ENCODE data around the gene DDO.
"Not testable (repeated sequence)": the region's sequence is repeated elsewhere in the genome, so short reads cannot be mapped to it uniquely, and the experiment has no call there.

DDO gene

DNA sequence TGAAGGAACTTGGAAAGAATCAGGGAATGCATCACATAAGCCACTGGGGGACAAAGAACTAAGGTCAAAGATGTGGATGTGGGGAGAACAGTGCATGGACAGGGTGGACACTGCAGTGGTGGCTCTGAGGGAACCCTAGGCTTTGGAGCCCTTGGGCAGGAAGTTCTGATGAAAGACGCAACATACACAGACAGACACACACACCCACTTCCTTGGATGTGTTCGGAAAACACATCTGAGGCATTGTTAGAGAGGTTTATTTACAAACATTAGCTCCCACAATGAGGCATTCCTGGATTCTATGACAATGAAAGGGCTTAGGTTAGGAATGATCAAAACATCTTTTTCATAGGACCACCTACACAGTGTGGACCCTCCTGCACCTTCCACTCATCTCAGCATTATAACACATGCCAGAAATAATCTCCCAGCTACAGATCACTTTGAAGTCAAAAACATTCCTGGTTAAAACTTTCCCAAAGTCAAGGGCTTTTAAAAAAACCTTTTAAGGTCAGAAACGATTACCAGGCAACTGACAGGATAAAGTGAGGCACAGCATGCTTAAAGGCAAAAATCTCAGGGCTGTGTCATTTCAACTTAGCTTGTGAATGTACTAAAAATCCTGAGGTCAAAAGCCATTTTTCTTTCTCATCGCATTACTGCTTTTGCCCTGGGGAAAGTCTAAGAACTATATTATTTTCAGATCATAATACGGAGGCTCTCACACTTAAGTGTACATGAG is 50.8 kb downstream of the DDO start:
- DNase-seq: no peak

DNA sequence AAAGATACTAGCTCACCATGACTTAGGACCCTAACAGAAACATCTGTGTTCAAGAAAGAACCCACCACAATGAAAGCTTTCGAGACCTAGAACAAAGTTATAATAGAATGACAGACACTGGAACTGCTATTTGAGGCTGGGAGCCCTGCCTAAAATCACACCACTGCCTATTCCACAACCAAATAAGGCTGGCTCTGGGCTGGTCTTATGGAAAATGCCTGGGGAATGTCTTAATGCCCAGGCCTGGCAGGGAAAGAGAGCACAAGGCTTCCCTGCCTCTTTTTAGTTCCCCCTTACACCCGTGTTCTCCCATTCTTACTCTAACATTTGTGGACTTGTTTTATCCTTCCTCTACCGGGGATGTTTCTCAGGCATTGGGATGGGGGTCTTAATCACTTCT is 51.6 kb downstream of the DDO start:
- no peak for DNase-seq

DNA sequence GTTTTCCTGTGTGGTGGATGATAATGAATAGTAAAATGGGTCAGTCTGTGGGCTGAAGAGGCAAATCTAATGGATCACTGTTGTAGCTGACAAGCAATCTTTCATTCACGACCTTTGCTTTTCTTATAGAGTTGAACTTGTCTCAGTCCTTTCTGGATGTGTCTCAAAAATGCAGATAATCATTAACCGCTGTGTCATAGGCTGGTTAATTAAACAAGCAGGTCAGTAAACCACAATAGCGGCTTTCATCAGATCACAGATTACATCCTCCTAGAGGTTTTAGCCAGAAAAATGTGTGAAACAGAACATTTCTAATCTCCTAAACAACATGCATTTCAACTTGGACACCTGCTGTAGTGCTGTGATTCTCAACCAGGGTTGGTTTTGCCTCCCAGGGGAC is 54.7 kb downstream of the DDO start:
- DNase-seq: no peak

DNA sequence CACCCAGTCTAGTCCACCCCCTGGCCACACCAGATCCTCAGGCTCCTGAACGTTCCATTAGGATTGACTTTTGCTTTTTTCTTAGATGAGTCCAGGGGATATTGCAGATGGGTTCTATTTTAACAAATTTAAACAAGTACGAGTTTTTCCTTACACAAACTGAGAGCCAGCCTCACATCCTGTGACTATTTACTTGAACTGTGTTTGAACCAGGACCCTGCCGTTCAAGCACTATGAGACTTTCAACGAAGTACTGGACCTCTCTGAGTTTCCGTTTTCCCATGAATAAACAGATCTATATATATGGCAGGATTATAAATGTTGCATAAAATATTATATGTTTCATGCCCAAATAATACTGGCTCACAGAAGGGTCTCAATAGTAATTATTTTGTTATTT is 55.8 kb downstream of the DDO start:
- no peak for DNase-seq

DNA sequence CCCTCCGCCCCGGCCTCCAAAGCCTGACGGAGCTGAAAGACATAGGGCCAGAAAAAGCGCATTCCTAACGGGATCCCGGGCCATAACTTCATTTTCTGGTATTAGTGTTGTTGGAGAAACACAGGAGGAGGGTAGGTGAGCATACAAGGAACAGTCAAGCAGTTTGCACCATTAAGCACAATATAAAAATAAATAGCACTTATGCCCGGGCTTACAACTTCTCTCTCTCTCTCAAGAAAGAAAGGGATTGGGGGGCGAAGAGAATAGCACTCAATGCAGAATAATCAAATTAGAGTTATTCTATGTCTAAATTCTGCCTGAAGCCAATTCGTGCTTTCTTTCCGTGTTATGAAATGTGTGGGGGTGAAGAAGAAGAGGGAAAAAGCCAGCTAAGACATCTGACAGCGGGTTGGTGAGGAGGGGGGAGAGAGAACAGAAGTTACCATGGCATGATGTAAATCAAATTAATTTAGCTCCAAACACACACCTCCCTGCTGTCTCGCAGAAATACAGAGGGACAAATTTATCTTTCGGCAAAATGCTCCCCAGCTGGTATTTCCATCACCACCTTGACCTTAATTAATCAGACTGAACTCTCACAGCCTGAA is 56.7 kb downstream of the DDO start:
- no peak for DNase-seq

DNA sequence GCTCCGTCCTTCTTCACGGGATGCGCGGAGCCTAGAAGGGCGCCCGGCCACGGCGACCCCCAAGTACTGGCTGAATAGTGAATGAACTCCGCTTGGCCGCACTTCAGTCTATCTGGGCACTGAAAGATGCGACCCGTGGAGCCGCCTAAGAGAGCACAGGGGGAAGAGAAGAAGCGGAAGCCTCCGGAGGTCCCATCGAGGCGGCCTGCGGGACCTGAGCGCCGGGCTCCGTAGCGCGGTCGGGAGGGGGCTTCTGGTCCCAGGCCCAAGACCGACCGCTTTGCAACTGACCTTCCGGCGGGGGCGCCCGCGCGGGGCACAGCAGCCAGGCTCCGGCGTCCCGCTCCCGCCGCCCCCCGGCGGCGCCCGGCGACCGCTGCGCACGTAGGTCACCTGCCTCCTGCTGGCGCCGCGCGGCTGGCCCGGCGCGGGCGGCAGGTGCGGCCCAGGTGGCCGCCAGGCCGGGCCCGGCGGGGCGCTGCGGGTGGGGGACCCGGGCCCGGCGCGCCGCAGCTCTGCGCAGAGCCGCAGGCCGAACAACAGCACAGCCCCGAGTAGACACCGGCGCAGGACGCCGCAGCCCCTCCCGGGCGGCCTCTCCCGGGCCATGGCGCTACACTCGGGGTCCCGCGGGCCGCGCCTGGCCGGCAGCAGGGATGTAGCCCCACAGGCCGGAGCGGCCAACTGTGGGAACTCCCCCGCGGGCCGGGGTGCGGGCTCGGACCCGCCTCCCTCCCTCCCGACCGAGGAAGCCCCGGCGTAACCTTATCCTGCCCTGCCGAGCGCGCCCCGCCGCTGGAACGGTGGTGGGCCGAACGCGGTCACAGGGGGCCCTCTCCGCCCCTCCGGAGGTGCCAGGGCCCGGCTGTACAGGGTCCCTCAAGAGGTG is 57.5 kb downstream of the DDO start, which contains the start of gene METTL24:
TSS of gene METTL24 (minus strand) at position 686 of the 889 bp plus-strand sequence. CDS start at position 609, 77 bp downstream.
- DNase-seq: no peak

DNA sequence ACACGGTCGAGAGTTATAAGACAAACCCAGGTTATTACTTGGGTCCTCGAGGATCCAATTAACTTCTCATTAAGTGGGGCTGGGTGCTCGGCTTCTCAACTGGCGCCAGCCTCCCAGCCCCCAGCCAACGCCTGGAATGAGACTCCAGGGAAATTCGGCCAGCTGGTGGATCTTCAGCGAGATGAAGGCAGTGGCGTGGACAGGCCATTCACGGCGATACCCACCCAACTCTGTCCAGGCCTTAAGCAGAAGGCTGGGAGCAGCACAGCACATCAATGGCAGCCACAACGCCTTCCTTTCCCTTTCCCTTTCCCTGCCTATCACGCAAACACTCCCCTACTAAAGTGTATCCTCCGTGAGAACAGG is 58.1 kb downstream of the DDO start:
- DNase-seq: no peak

DNA sequence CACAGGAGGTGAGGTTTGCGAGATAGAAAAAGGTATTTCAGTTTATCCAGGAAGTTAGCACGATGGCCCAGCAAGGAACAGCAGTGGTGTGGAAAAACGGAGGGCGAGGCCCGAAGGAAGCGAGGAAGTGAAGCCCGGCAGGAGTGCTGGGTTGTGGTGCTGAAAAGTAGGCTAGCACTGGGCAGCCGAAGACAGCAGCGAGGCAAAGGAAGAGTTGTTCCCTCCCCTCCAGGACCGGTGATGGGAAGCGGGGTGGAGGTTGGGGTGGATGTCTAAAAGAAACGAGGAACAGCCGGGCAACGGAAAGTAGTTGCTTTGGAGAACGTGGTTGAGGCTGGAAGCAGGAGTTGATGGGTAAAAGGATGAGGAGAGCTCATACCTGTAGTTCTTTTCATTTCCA is 58.6 kb downstream of the DDO start:
- no peak for DNase-seq

DNA sequence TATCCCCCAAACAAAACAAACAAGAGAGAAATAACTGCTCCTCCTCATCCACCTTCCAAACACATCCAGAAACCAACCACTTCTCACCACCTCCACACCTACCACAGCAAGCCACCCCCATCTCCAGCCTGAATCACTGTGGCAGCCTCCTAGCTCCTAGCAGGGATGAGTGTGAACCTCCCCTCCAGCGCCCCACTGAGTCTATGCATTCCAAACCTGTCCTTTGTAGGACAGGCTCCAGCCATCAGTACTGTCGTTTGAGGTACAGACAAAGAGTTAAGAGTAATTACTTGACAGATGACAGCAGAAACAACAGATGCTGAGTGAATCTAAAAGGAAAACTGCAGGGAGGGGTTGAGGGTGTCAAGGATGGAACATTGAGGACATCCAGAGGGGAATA is 59.6 kb downstream of the DDO start:
- DNase-seq: no peak

DNA sequence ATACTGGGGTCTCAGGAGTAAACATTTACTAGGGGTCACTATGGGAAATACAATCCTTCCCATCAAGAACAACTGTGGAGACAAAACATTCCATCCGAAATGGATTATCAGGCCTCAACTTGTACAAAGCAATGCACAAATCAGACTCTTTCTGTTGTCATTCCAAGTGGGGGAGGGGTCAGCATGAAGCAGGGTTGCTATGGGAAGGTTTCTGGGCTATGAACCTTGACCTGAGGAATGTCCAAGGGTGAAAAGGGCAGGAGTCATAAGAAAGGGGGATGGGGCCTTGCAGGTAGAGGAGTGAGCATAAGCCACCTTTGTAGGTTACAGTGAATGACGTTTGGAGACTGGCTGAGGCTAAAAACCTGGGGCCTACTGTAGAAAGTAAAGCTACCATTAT is 60.4 kb downstream of the DDO start:
- DNase-seq: no peak

DNA sequence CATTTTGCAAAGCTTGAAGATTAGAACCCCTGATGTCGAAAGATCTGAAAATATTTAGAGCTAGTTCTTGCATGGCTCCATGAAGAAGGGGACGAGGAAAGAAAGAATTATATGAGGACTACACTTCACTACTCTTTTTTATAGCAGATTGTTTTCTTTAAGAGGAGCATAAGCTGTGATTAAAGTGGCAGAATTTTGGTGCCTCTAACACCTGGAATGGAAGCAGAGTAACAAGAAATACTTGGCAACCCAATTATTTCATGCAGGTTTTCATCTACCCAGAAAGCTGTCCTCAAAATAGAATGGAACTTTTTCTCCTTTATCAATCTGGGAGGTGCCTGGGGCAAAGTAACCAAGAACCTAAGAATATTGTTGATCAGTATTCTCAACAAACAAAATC is 61.2 kb downstream of the DDO start:
- DNase-seq: no peak

DNA sequence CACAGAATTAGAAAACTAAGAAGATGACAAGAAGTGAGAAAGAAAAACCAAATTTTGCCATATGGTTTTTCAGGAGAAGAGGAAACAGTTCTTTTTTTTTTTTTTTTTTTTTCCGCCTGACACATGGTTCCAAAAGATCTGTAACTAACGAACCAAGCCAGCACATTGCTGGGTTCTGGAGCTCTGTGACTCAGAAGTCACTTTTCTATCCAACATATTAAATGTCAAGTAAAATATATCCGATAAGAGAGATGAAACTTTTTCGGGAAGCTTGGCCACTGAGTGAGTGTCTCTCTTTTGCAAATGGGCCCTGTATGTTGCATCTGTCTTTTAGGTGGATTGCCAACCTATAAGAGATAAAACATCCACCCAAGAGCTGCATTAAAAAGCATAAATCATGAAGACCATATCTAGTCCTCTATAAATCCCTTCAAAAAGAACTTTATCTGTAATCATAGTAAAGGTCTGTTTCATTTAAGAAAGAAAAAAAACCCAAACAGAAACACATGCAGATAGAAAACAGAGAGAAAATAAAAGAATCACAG is 61.8 kb downstream of the DDO start:
- DNase-seq: no peak

DNA sequence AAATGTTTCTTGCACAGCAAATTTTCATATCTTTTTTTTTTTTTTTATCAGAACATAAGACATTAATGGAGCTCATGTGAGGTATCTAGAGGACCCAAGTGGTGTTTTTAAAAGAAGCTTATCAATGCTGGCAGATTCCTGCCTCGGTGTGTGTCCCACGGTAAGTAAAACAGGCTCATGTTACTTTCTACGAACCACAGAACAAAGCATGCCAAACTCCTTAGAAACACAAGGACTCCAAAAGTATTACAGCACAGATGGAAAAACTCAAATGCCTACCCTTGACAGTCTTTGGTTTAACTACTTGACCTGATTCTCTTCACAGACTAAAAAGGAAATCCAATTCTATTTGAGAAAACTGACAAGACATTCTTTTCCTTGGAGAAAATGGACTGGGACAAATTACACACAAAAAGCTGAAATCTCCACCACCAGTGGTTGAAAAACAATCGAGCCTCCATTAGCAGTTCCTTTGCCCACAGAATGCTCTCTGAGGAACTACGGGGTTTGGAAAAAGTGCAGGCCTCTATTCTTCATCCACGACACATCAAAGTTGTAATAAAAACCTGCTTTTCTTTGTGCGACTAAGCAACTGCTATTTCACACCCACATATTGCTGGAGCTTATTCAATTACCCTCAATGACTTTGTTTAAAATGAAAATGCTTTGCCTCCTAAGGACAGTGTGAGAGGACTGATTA is 62.7 kb downstream of the DDO start:
- no peak for DNase-seq

DNA sequence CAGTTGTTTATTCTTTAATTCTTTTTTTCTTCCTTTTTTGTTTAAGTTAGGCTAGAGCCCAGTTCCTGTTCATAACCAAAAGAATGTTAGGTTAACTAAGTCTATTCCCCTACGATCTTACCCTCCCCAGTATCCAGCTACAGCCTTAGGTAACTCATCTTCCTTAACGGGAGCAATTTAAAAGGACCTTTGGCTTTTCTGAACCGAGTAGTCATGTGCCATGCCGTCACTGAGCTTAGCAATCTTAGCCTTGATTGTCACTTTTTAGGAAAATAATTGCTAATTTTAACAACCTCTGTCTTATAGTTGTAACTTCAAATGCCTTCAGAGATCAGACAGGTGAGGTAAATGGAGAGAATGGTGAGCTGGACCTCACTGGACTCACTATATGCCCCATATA is 63.4 kb downstream of the DDO start:
- no peak for DNase-seq

DNA sequence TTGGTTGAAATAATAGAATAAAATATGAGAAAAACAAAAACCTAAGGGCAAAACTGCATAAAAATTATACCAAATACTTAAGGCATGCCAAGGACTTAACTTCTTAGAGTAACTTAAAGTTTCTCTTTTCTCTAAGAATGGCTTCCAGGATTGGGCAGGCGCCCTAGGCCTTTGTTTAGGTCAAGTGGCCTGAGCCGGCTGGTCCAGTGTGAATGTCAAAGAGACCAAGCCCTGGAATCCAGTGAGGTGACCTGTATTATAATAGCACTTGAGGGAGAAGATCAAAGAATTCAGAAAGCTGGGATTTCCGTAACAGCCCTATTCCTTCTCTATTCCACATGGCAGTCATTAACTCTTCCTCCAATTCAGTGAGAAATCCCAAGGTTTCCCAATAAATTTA is 63.8 kb downstream of the DDO start:
- DNase-seq: no peak

DNA sequence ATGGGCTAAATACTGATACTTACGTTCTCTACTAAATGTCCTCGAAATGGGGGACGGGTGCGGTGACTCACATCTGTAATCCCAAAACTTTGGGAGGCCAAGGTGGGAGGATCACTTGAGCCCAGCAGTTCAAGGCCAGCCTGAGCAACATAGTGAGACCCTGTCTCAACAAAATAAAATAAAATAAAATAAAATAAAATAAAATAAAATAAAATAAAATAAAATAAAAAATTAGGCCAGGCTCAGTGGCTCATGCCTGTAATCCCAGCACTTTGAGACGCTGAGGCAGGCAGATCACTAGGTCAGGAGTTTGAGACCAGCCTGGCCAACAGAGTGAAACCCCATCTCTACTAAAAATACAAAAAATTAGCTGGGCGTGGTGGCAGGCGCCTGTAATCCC is 64.8 kb downstream of the DDO start:
- DNase-seq: not testable (repeated sequence)

DNA sequence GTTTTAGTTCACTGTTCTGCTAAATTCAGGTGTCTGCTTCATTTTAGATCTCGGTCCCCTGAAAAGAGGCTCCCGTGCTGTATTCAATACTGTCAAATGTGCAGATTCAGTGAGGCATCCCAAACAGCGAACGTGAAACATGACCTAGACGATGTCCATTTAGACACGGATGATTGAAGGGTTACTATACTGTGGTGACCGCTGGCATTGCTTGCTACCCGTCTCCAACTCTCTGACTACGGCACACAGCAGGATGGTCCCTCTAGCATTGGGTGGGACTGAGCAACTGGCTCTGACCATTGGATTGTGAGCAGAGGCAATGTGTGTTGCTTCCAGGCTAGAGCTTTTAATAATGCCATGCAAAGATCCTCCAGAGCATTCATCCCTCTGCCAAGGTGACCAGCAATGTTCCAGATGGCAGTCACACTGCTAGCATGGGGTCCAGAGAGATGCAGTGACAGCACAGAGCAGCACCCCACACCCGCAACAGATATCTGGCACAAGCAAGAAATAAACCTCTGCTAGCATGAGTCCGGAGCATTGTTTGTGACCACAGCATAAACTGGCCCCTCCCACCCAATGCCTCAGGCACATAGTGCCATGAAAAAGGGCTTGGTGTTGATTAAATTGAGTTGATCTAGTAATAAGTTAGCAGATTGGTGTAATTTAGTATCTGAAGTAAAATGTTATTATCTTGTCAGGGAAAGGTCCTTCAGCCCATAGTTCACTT is 66.2 kb downstream of the DDO start:
- DNase-seq: no peak

DNA sequence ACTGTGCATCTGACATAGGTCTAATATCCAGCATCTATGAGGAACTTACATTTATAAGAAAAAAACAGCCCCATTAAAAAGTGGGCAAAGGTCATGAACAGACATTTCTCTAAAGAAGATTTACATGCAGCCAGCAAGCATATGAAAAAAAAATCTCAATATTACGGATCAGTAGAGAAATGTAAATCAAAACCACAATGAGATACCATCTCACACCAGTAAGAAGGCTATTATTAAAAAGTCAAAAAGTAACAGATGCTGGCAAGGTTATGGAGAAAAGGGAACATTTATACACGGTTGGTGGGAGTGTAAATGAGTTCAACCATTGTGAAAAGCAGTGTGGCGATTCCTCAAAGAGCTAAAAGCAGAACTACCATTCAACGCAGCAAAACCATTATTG is 70.3 kb downstream of the DDO start:
- DNase-seq: no peak

DNA sequence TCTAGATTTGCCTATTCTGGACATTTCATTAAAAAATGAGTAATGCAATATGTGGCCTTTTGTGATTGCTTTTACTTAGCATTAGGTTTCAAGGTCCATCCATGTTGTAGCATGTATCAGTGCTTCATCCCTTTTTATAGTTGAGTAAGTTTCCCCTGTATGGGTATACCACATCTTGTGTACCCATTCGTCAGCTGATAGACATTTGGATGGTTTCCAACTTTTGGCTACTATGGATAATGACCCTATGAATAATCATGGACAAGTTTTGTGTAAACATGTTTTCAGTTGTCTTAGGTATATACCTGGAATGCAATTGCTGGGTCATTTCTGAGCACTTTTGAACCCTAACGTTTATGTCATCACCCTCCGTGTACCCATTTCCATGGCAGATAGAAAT is 72.6 kb downstream of the DDO start:
- DNase-seq: no peak

Data from SHP77 treated with DMSO at 0.1 percent for 48 hours (cell line).